AG04450 (cell line): ENCODE measurements around the gene RBKS. TPM values are rescaled to one million over a fixed set of nuclear protein-coding genes. Genes with fewer than 3 reads are reported as not detected.
A peak's percentile ranks its signal among the peaks of the same experiment; 100 is the strongest.

Experiments used
- CTCF ChIA-PET: fragments of 300-600, 350-600 bp; formaldehyde crosslinking; extraction: SDS; loops from one replicate; lab custom pipeline; 2022; ENCODE audit warnings: antibody characterized with exemption, inconsistent platforms; lab: Charles Lee
- POLR2A ChIA-PET: fragments of 350-600 bp; formaldehyde crosslinking; extraction: SDS; loops from one replicate; lab custom pipeline; 2021; ENCODE audit warnings: antibody characterized with exemption, inconsistent platforms; lab: Yijun Ruan, JAX
- DNase-seq: peaks from one replicate; pipeline ENCODE4 v3.0.0-alpha.2; 2011; ENCODE audit warnings: low read depth, low spot score
- H3K27ac ChIP-seq: one replicate; pipeline ENCODE4 v1.5.1; 2012; ENCODE audit warnings: low read depth, low read length, control low read depth
- H3K27me3 ChIP-seq: one replicate; pipeline ENCODE4 v1.6.0; 2012; ENCODE audit warnings: low read length; ENCODE audit not compliant: control insufficient read depth, insufficient read depth
- H3K4me3 ChIP-seq: 2 replicates; pipeline ENCODE4 v1.5.1; 2011; ENCODE audit warnings: mild to moderate bottlenecking, low read depth, low read length, control low read depth
- H3K9me3 ChIP-seq: 2 replicates; pipeline ENCODE4 v1.5.1; 2012; ENCODE audit warnings: low read length; ENCODE audit not compliant: control insufficient read depth, insufficient read depth
- polyA plus RNA-seq: library from polyadenylated mRNA; depleted of rRNA; stranded (reverse); fragments of >200 nt; gene quantifications from 2 replicates; pipeline ENCODE4 v1.2.3, GENCODE V29; 2011
- TF ChIP-seq, protein P1 (sequence below): IDR thresholded peaks from 2 replicates; pipeline ENCODE4 v1.5.1; 2011; ENCODE audit warnings: low read depth, low read length, control low read depth, inconsistent platforms

The RBKS gene
- polyA plus RNA-seq, 1 experiment, result 1.5 TPM

DNA sequence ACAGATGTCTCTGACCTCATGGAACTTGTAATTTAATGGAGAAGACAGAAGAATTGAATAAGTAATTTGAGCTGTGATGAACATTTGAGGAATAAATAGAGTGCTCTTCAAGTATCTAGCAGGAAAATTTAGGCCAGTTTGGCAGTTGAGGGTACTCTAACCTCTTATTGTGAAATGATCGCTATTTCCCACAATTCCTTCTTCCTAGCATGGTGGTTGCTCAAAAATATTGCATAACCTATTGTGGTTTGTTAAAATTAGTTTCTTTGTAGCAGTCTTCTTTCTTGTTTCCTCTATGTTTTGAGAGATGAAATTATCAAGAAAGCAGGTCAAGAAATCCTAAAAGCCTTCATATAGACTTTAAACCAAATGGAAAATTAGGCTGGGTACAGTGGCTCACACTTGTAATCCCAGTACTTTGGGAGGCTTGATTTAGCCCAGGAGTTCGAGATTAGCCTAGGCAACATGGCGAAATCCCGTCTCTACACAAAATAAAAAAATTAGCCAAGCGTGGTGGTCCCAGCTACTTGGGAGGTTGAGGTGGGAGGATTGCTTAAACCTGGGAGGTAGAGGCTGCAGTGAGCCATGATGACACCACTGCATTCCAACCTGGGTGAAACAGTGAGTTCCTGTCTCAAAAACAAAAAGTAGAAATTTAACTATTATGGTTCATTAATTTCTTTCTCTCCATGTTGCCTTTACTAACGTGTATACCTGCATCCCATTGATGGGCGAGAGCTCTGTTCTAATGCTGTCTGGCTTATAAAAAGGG lies 58.7 kb downstream of the RBKS start:
- no peak overlapping the region for H3K4me3 ChIP-seq
- H3K27me3 ChIP-seq, result no peaks in the 10 kb centered on the region
- CTCF ChIA-PET, result no interaction called here
- H3K27ac ChIP-seq, result no peak overlapping the region
- POLR2A ChIA-PET, result no interaction called here
- TF ChIP-seq, protein P1, sequence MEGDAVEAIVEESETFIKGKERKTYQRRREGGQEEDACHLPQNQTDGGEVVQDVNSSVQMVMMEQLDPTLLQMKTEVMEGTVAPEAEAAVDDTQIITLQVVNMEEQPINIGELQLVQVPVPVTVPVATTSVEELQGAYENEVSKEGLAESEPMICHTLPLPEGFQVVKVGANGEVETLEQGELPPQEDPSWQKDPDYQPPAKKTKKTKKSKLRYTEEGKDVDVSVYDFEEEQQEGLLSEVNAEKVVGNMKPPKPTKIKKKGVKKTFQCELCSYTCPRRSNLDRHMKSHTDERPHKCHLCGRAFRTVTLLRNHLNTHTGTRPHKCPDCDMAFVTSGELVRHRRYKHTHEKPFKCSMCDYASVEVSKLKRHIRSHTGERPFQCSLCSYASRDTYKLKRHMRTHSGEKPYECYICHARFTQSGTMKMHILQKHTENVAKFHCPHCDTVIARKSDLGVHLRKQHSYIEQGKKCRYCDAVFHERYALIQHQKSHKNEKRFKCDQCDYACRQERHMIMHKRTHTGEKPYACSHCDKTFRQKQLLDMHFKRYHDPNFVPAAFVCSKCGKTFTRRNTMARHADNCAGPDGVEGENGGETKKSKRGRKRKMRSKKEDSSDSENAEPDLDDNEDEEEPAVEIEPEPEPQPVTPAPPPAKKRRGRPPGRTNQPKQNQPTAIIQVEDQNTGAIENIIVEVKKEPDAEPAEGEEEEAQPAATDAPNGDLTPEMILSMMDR, result no peak
- H3K9me3 ChIP-seq, result no peaks in the 10 kb centered on the region
- DNase-seq, result no peak

DNA sequence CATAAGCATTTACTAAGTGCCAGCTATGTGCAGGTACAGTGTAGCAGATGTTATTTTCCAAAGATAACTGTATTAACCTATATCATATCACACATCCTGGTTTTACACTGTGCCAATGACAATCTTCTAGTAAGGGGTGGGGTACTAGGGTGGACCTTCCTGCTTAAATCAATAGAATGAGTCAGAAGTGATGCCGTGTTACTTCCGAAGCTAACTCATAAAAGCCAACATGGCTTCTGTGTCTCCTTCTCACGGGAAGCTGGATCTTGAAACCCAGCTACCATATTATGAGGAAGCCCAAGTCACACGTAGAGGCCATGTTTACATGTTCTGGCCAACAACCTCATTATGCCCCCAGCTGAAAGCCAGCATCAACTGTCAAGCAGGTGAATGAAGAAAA lies 59.5 kb downstream of the RBKS start:
- ChIA-PET POLR2A (no interaction called here), CTCF (no interaction called here)
- DNase-seq, result no peak

DNA sequence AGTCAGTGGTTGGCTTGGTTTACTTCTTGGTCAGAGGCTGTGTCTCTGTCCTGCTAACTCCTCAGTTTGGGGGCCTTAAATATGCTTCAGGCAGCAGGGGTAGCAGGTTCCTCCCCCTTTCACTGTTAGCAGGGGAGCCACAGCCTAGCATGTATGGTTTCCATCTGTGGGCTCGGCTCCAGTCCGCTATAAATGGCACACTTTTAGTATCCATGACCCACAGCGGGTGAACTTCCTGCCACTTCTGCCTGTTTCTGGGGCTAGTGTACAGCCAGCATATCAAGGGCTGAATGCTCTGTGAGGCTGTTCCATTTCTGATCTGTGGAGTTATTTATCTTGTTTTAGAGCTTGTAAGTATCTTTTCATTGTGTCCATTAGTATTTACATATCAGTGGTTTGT lies 60.4 kb downstream of the RBKS start:
- CTCF ChIA-PET, result no interaction called here
- H3K27me3 ChIP-seq, result no peaks in the 10 kb centered on the region
- H3K27ac ChIP-seq, result peak overlapping the region; percentile 4
- H3K9me3 ChIP-seq, result no peaks in the 10 kb centered on the region
- no peak overlapping the region for H3K4me3 ChIP-seq
- DNase-seq, result no peak
- POLR2A ChIA-PET, result no interaction called here
- TF ChIP-seq, protein P1, result no peak

More for the DNA sequence above, 59.5 kb downstream of the RBKS start:
- H3K27me3 ChIP-seq, result no peaks in the 10 kb centered on the region
- no peaks in the 10 kb centered on the region for H3K9me3 ChIP-seq
- H3K27ac ChIP-seq, result no peak overlapping the region
- TF ChIP-seq, protein P1, result no peak
- no peak overlapping the region for H3K4me3 ChIP-seq

DNA sequence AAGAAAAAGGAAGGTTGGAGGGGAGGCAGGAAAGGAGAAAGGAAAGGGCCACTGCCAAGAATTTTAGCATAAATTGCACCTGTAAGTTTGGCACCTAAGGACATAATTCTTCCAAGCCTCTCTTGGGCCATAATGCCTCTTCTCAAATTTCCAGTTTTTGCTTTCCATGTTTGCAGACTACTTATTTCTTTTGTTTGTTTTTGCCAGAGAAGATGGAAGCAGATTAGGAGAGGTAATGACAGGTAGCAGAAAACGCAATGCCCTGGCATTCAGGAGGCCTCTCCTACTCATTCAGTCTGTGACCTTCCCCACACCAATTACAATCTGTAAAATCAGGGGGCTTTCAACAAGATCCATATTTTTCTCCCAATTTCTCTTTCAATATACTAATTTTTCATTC lies 61.9 kb downstream of the RBKS start:
- H3K4me3 ChIP-seq, result no peak overlapping the region

DNA sequence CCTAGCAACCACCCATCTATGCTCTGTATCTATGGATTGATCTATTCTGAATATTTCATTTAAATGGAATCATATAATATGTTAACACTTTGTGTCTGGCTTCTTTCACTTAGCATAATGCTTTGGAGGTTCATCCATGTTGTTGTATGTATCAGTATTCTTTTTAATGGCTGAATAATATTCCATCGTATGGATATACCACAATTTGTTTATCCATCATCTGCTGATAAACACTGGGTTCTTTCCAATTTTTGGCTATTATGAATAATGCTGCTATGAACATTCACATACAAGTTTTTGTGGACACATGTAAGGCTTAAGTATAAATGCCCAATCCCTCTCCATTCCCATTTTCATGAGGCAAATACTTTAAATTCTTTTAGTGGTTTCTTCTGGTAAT lies 65.8 kb downstream of the RBKS start:
- TF ChIP-seq, protein P1, result no peak
- CTCF ChIA-PET, result no interaction called here
- POLR2A ChIA-PET, result no interaction called here

More for the DNA sequence above, 61.9 kb downstream of the RBKS start:
- POLR2A ChIA-PET, result no interaction called here
- Histone ChIP-seq H3K9me3 (no peaks in the 10 kb centered on the region), H3K27me3 (no peaks in the 10 kb centered on the region), H3K27ac (no peak overlapping the region)
- CTCF ChIA-PET, result no interaction called here
- TF ChIP-seq, protein P1, result no peak
- no peak for DNase-seq

More for the DNA sequence above, 65.8 kb downstream of the RBKS start:
- H3K9me3 ChIP-seq, result no peaks in the 10 kb centered on the region
- no peaks in the 10 kb centered on the region for H3K27me3 ChIP-seq
- DNase-seq, result no peak
- H3K27ac ChIP-seq, result no peak overlapping the region
- H3K4me3 ChIP-seq, result no peak overlapping the region
